HEK293T (cell line): ENCODE measurements around the gene ANKS1B.

Experiments used
- ARNT ChIP-seq: fragments of 450-650 bp; IDR thresholded peaks from 2 replicates; pipeline ENCODE4 v1.6.1; 2017; ENCODE audit warnings: mild to moderate bottlenecking
- BHLHE40 ChIP-seq: fragments of 450-650 bp; IDR thresholded peaks from 2 replicates; pipeline ENCODE4 v1.6.1; 2016; ENCODE audit warnings: mild to moderate bottlenecking, moderate library complexity, borderline replicate concordance
- CTBP1 ChIP-seq: fragments of 450-650 bp; IDR thresholded peaks from 2 replicates; pipeline ENCODE4 v1.6.1; 2016; ENCODE audit warnings: borderline replicate concordance
- ELF4 ChIP-seq: fragments of 450-650 bp; IDR thresholded peaks from 2 replicates; pipeline ENCODE4 v1.6.1; 2017; ENCODE audit warnings: antibody characterized with exemption
- FOXA1 ChIP-seq: fragments of 450-650 bp; IDR thresholded peaks from 2 replicates; pipeline ENCODE4 v1.6.1; 2016; ENCODE audit warnings: mild to moderate bottlenecking
- FOXM1 ChIP-seq: fragments of 450-650 bp; IDR thresholded peaks from 2 replicates; pipeline ENCODE4 v1.6.1; 2017; ENCODE audit warnings: mild to moderate bottlenecking, borderline replicate concordance
- HDGF ChIP-seq: fragments of 450-650 bp; IDR thresholded peaks from 2 replicates; pipeline ENCODE4 v1.6.1; 2017; ENCODE audit warnings: antibody characterized with exemption, borderline replicate concordance
- L3MBTL2 ChIP-seq: fragments of 450-650 bp; conservative IDR thresholded peaks from 2 replicates; pipeline ENCODE4 v1.6.1; 2016; ENCODE audit warnings: mild to moderate bottlenecking
- LEF1 ChIP-seq: fragments of 450-650 bp; IDR thresholded peaks from 2 replicates; pipeline ENCODE4 v1.6.1; 2017; ENCODE audit warnings: mild to moderate bottlenecking, borderline replicate concordance
- NFRKB ChIP-seq: fragments of 450-650 bp; IDR thresholded peaks from 2 replicates; pipeline ENCODE4 v1.6.1; 2016; ENCODE audit warnings: mild to moderate bottlenecking, moderate library complexity
- SP1 ChIP-seq: fragments of 450-650 bp; IDR thresholded peaks from 2 replicates; pipeline ENCODE4 v1.6.1; 2017
- TARDBP ChIP-seq: fragments of 450-650 bp; IDR thresholded peaks from 2 replicates; pipeline ENCODE4 v1.6.1; 2016
- ZNF384 ChIP-seq: fragments of 450-650 bp; IDR thresholded peaks from 2 replicates; pipeline ENCODE4 v1.6.1; 2016
- TF ChIP-seq, protein P1 (sequence below): fragments of 450-650 bp; IDR thresholded peaks from 2 replicates; pipeline ENCODE4 v1.6.1; 2016

DNA sequence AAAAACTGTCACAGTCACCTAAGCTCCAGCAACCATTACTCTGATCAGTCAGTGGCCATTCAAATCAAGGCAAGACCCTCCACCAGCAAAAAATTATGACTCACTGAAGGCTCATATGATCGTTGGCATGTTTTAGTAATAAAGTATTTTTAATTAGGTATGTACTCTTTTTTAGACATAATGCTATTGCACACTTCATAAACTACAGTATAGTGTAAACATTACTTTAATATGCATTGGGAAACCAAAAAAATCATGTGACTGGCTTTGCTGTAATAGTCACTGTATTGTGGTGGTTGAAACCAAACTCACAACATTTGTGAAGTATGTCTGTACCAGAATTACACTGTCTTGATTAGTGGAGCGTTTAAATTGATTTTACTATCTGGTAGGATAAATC, 471.7 kb downstream of the ANKS1B start:
- no peak for TF ChIP-seq FOXM1
- TF ChIP-seq NFRKB = no peak
- TF ChIP-seq SP1 = no peak
- no peak for TF ChIP-seq ELF4
- no peak for TF ChIP-seq ARNT
- no peak for TF ChIP-seq L3MBTL2
- TF ChIP-seq, protein P1, sequence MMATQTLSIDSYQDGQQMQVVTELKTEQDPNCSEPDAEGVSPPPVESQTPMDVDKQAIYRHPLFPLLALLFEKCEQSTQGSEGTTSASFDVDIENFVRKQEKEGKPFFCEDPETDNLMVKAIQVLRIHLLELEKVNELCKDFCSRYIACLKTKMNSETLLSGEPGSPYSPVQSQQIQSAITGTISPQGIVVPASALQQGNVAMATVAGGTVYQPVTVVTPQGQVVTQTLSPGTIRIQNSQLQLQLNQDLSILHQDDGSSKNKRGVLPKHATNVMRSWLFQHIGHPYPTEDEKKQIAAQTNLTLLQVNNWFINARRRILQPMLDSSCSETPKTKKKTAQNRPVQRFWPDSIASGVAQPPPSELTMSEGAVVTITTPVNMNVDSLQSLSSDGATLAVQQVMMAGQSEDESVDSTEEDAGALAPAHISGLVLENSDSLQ = no peak
- TF ChIP-seq BHLHE40 = no peak
- no peak for TF ChIP-seq LEF1
- TF ChIP-seq FOXA1 = no peak
- no peak for TF ChIP-seq ZNF384
- no peak for TF ChIP-seq HDGF
- no peak for TF ChIP-seq CTBP1
- no peak for TF ChIP-seq TARDBP
